Measurements from ENCODE around the gene CHST3.

- TF ChIP-seq, protein P1, sequence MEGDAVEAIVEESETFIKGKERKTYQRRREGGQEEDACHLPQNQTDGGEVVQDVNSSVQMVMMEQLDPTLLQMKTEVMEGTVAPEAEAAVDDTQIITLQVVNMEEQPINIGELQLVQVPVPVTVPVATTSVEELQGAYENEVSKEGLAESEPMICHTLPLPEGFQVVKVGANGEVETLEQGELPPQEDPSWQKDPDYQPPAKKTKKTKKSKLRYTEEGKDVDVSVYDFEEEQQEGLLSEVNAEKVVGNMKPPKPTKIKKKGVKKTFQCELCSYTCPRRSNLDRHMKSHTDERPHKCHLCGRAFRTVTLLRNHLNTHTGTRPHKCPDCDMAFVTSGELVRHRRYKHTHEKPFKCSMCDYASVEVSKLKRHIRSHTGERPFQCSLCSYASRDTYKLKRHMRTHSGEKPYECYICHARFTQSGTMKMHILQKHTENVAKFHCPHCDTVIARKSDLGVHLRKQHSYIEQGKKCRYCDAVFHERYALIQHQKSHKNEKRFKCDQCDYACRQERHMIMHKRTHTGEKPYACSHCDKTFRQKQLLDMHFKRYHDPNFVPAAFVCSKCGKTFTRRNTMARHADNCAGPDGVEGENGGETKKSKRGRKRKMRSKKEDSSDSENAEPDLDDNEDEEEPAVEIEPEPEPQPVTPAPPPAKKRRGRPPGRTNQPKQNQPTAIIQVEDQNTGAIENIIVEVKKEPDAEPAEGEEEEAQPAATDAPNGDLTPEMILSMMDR (IDR thresholded peaks at IDR 0.05): no peak
- no peak for TF ChIP-seq POLR2A (IDR thresholded peaks at IDR 0.05)
- TF ChIP-seq EP300 (IDR thresholded peaks at IDR 0.05): no peak
These were observed 65.2 kb downstream of the CHST3 start for GRCh38 chr10:72029414-72029813.
